ENCODE results near the gene GARIN6.
A peak's percentile ranks its signal among the peaks of the same experiment; 100 is the strongest.
"Not testable (repeated sequence)": the region's sequence is repeated elsewhere in the genome, so short reads cannot be mapped to it uniquely, and the experiment has no call there.

The GARIN6 gene

DNA sequence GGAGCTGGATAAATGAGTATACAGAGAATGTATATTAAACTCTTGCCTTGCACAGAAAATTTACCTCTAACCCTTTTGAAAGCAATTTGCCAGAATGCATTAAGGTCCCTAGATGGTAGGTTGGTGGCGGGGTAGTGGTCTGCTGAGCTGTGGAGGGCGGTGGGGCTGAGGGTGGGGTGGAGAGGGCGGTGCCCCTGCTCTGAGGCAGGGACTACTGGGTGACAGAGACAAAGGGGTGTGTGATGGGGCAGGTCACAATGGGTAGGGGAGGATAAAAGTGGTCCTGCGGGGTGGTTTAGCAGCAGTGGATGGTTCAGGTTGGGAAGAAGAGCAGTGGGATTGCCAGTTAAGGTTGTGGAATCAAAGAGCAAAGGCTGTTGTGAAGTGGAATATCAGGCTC is at the start of gene GARIN6:
TSS of gene GARIN6 (plus strand) at position 301 of the 400 bp plus-strand sequence. CDS start 422 bp downstream, outside the sequence.
- no peak for DNase-seq

GRCh38 chr12:99598785-99599184 is 48.8 kb upstream of the GARIN6 start:
- no peak for DNase-seq

DNA sequence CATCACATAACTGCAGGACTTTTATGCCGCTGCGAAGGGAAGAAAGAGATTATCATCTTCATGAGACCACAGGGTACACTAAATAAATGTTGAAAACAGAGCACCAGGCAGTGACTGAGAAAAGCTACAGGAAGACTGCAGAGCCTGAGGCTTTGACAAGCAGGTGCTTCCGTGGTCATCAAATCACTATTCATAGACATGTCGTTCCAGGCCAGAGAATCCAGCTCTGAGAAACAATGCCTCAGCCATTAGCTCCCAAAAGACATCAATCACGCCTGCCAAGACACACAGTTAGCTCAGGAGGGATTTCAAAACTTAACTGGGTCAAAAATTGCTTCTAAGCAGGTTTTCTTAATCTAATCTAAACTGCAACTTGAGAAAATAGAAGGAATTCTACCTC is 47.2 kb upstream of the GARIN6 start:
- peak; percentile 24 for DNase-seq

GRCh38 chr12:99609455-99610181 is 37.9 kb upstream of the GARIN6 start:
- DNase-seq, result no peak

GRCh38 chr12:99611117-99611516 is 36.4 kb upstream of the GARIN6 start:
- no peak for DNase-seq

DNA sequence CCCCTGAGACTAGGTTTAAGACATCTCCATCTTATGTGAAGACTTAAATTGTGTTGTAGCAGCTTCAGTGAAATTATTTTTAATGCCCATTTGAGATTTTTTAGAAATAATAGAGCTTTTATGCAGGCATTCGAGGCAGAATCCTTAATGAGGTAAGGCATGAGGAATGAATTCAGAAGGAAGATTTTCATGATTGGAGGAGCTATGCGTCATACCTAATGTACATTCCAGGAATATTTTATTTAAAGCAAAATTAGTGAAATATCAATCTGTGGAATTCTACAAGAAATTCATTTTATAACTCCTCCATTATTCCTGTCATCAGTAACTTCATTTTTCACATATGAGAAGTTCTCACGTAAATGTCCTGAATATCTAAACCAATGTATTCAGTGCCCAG is 36.0 kb upstream of the GARIN6 start:
- DNase-seq, result no peak

GRCh38 chr12:99618657-99619056 is 28.9 kb upstream of the GARIN6 start:
- DNase-seq, result no peak

GRCh38 chr12:99619389-99620158 is 28.0 kb upstream of the GARIN6 start:
- no peak for DNase-seq

DNA sequence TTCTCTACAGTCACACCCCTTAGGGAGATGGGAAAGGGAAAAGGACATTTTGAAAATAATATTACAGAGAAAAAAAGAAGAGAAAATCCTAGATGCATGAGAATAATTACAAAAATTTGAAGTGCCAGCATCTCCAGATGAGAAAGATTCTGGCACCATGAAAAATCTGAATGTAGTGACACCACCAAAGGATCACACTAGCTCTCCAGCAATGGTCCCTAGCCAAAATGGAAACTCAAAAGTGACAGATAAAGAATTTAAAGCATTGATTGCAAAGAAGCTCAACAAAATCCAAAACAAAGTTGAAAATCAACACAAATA is 27.4 kb upstream of the GARIN6 start:
- DNase-seq, result no peak

- DNase-seq, result not testable (repeated sequence)
Measured at GRCh38 chr12:99624591-99624990, 23.0 kb upstream of the GARIN6 start.

DNA sequence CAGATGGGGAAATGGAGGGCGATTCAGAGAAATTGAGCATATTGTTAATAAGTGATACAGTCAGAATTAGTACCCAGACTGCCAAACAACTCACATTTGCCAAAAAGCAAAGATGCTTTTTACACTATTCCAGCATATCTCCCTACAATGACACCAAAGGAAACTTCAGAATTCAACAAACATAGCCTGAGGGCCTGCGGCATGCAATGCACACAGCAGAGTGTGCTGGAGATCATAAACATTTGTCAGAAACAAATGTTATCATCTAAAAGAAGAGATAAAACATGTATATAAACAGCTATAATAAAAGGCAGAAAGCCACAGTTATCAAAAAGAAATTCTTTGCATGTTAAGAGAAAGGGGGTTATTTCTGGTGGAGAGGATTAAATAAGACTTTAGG is 20.1 kb upstream of the GARIN6 start:
- no peak for DNase-seq

DNA sequence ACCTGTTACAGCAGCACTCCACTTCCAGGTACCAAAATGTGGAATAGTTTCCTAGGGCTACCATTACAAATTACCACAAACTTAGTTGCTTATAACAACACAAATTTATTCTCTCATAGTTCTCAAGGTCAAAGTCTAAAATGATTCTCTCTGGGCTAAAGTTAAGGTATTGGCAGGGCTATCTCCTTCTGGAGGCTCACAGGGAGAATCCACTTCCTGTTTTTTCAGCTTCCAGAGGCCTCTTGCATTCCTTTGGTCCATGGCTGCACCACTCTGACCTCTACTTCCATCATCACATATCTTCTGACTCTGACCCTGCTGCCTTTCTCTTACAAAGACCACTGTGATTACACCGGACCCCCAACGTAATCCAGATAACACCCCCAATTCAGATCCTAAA is 2.9 kb upstream of the GARIN6 start:
- no peak for DNase-seq

- DNase-seq, result no peak
Measured at GRCh38 chr12:99648183-99648582, 630 bp downstream of the GARIN6 start.

DNA sequence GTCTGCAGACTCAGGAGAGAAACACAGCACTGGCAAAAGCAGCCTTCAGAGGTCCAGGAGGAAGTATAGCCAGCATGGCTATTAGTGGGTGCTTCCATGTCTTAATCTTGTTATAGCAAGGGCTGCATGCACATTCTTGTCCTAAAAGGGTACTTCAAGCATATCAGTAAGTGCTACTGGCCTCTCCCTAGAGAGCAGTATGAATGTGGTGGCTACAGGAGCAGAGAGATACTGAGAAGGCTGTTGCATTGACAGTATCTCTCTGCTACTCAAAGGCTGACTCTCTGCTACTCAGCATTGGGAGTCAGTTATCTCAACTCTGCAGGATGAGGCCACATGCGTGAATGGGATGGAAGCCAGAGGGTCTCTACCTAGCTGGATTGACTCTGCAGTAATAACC is 2.0 kb downstream of the GARIN6 start:
- no peak for DNase-seq

DNA sequence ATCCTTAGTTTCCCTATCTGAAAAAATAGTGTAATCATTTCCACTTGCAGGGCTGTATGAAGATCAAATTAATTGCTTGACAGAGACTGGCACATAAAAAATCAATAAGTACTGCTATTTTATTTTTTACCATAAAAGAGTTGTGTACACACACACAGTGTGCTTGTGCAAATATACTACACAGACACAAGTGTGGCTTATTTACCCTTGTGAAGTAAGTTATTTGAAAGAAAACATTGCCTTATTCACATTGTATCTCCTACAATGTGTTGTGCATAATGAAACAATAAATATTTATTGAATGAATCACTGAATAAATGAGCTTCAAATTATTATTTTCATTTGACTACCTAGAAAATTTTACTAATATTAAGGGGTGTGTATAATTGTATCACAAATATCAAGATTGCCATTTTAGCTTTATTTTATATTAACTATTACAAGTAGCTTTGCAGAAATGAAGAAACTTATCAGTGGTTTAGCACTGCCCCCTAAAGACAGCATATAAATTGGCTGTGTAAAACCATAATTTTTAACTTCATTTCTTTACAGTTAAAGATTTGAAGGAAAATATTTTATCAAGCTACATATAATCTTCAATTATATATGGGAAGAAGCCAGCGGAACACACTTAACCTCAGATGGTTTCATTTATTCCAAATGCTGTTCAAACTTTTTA is 11.3 kb downstream of the GARIN6 start:
- no peak for DNase-seq

DNA sequence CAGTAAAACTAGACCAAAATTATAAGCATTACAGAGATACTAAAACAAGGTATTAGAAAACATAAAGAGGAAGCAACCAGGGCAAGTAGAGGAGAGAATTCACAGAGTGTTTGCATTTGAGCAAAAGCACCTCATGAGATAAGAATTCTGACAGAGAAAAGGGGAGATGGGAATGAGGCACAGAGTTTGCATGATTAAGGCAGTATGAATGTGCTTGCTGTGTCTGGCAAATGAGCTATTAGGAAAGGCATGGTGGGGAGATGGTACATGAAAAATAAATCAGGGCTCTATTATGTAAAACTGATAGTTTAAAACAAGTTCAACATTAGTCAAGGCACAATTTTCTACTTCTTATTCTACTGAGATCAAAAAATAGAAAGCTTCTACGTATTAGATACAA is 23.1 kb downstream of the GARIN6 start:
- DNase-seq, result no peak

DNA sequence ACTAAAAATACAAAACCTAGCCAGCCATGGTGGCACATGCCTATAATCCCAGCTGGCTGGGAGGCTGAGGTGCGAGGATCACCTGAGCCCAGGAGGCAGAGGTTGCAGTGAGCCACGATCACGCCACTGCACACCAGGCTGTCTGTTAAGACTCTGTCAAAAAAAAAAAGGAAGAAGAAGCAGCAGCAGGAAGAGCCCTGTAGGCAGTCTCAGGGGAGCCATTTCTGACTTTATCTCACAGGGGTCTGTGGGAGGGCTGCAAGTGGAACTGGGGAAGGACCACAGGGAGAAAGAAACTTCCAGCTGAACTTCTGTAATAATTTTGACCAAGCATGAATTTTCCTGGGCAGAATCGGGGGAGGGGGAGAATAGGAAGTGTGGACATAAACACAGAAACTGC is 32.7 kb downstream of the GARIN6 start:
- no peak for DNase-seq

- no peak for DNase-seq
Measured at GRCh38 chr12:99686142-99686541, 38.6 kb downstream of the GARIN6 start.

- DNase-seq, result no peak
Measured at GRCh38 chr12:99695050-99695449, 47.5 kb downstream of the GARIN6 start.
